Embryonic facial prominence (tissue), 1 donor: ENCODE measurements around the gene CPPED1.

Experiments used
- DNase-seq: peaks from one replicate; pipeline ENCODE4 v3.0.0-alpha.2; 2016; ENCODE audit errors: extremely low spot score

Gene CPPED1

DNA sequence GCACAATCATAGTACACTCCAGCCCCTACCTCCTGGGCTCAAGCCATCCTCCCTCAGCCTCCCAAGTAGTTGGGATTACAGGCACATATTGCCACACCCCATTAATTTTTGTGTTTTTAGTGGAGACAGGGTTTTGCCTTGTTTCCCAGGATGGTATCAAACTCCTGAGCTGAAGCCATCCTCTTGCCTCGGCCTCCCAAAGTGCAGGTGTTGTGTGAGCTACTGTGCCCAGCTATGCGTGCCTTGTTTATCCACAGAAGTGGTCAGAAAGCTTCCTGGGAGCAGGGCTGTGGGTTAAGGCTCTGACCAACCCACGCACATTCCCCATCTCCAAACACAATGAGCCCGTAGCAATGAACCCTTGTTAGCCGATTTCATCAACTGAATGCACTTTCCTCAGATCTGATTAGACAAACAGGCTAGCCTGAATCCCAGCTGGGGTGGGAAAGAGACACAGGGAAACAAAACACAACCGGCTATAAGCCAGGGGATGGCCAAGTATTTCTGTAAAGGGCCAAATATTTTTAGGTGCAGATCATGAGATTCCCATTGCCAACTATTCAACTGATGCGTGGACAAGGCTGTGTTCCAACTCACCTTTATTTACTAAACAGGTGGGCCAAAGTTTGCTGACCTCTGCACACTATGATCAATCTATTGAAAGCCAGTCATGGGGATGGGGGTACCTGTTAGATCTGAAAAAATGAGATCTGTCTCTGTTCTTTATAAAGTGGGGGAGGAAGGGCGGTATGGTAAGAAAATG is 193.6 kb downstream of the CPPED1 start:
- DNase-seq, result no peak
